NT2/D1 (cell line): ENCODE data around the gene C19orf38.

Source experiments
- DNase-seq: peaks from one replicate; pipeline ENCODE4 v3.0.0-alpha.2; 2011; ENCODE audit warnings: low read depth, low spot score
- H3K27me3 ChIP-seq: 2 replicates; pipeline ENCODE4 v1.6.0; 2011; ENCODE audit warnings: mild to moderate bottlenecking; ENCODE audit not compliant: insufficient read length, insufficient read depth
- H3K36me3 ChIP-seq: 2 replicates; pipeline ENCODE4 v1.6.1; 2011; ENCODE audit warnings: mild to moderate bottlenecking, low read length, mixed read lengths; ENCODE audit not compliant: insufficient read depth, insufficient read length
- H3K4me1 ChIP-seq: 2 replicates; pipeline ENCODE4 v1.5.1; 2011; ENCODE audit not compliant: insufficient read depth, insufficient read length
- H3K4me3 ChIP-seq: 2 replicates; pipeline ENCODE4 v1.5.1; 2011; ENCODE audit warnings: low read depth; ENCODE audit not compliant: insufficient read length
- H3K9ac ChIP-seq: 2 replicates; pipeline ENCODE4 v1.6.0; 2011; ENCODE audit warnings: low read depth; ENCODE audit not compliant: insufficient read length
- H3K9me3 ChIP-seq: 2 replicates; pipeline ENCODE4 v1.5.1; 2011; ENCODE audit warnings: mild to moderate bottlenecking, low read length; ENCODE audit not compliant: insufficient read depth
- SUZ12 ChIP-seq: IDR thresholded peaks from 2 replicates; pipeline ENCODE4 v1.6.1; 2011; ENCODE audit not compliant: insufficient read length, insufficient read depth; ENCODE audit errors: extremely low read depth
- YY1 ChIP-seq: IDR thresholded peaks from 2 replicates; pipeline ENCODE4 v1.6.1; 2011; ENCODE audit not compliant: insufficient read length, insufficient read depth
- ZNF274 ChIP-seq: IDR thresholded peaks from 2 replicates; pipeline ENCODE4 v1.6.1; 2011; ENCODE audit warnings: mild to moderate bottlenecking, low read depth, low read length

C19orf38 gene

GRCh38 chr19:10908380-10908960 is 60.3 kb downstream of the C19orf38 start:
- TF ChIP-seq ZNF274 (no peak), YY1 (no peak), SUZ12 (no peak)
- peaks cover 71% of the 10 kb centered on the region for H3K36me3 ChIP-seq

GRCh38 chr19:10911579-10912363 is 63.6 kb downstream of the C19orf38 start:
- H3K9ac ChIP-seq: no peak overlapping the region
- H3K9me3 ChIP-seq: no peaks in the 10 kb centered on the region
- no peak overlapping the region for H3K4me3 ChIP-seq
- TF ChIP-seq SUZ12: no peak
- no peak for TF ChIP-seq ZNF274
- TF ChIP-seq YY1: no peak
- H3K27me3 ChIP-seq: no peaks in the 10 kb centered on the region
- DNase-seq: no peak
- H3K4me1 ChIP-seq: peaks cover 10% of the 10 kb centered on the region
- peaks cover 81% of the 10 kb centered on the region for H3K36me3 ChIP-seq

More at GRCh38 chr19:10908380-10908960, 60.3 kb downstream of the C19orf38 start:
- Histone ChIP-seq H3K27me3 (no peaks in the 10 kb centered on the region), H3K4me3 (no peak overlapping the region), H3K4me1 (no peaks in the 10 kb centered on the region), H3K9me3 (no peaks in the 10 kb centered on the region), H3K9ac (no peak overlapping the region)
- DNase-seq: no peak

DNA sequence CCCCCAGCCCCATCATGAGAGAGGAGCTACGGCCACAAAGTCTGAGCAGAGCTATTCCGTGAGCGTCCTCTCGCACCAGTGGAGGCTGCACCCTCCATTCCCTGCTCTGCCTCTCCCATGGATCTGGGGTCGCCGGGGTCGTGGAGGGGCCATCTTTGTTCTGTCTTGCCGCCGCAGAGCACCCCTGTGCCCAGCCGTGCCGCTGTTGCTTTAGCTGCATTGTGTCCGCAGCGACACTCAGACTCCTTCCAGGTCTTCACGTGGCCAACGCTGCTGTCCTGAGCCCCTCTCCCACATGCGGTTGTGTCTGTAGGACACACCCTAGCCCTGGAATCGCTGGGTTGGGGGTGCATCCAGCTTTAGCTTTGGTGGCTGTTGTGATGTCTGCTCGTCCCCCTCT is 64.4 kb downstream of the C19orf38 start:
- Histone ChIP-seq H3K36me3 (peaks cover 76% of the 10 kb centered on the region), H3K4me3 (no peak overlapping the region), H3K9me3 (no peaks in the 10 kb centered on the region), H3K27me3 (no peaks in the 10 kb centered on the region), H3K9ac (no peak overlapping the region), H3K4me1 (peaks cover 10% of the 10 kb centered on the region)
- TF ChIP-seq YY1 (no peak), ZNF274 (no peak), SUZ12 (no peak)
- DNase-seq: no peak

DNA sequence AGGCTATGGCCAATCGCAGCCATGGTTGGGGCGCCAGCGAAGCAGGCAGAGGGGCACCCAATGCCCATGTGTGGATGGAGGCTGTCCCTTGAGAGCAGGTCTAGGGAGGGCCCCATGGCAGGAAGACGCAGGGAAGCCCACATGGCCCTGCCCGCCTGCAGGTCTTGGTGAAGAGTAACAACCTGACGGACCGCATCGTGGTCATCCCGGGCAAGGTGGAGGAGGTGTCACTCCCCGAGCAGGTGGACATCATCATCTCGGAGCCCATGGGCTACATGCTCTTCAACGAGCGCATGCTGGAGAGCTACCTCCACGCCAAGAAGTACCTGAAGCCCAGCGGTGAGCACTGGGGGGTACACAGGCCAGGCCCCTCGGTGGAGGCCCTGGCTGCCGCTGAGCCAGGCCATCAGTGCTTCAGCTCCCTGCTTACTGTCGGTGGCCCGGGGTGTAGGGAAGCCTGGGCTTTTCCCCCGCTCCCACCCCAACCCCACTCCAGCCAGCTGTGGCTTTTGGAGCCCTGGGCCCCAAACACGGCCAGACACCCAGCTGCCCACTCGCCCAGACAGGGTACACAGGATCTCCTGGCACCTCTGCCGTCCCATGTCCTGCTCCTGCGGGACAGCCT is 65.6 kb downstream of the C19orf38 start:
- H3K4me3 ChIP-seq: no peak overlapping the region
- H3K4me1 ChIP-seq: peaks cover 10% of the 10 kb centered on the region
- no peak for TF ChIP-seq YY1
- TF ChIP-seq SUZ12: no peak
- no peak for TF ChIP-seq ZNF274
- no peak overlapping the region for H3K9ac ChIP-seq
- DNase-seq: no peak
- H3K9me3 ChIP-seq: no peaks in the 10 kb centered on the region
- H3K27me3 ChIP-seq: no peaks in the 10 kb centered on the region
- H3K36me3 ChIP-seq: peaks cover 75% of the 10 kb centered on the region

GRCh38 chr19:10915130-10916091 is 67.2 kb downstream of the C19orf38 start:
- peaks cover 10% of the 10 kb centered on the region for H3K4me1 ChIP-seq
- H3K4me3 ChIP-seq: no peak overlapping the region
- H3K9ac ChIP-seq: no peak overlapping the region
- H3K36me3 ChIP-seq: peaks cover 81% of the 10 kb centered on the region
- no peak for TF ChIP-seq YY1
- H3K9me3 ChIP-seq: no peaks in the 10 kb centered on the region
- H3K27me3 ChIP-seq: no peaks in the 10 kb centered on the region
- DNase-seq: no peak

GRCh38 chr19:10916602-10917001 is 68.4 kb downstream of the C19orf38 start:
- peaks cover 86% of the 10 kb centered on the region for H3K36me3 ChIP-seq
- peaks cover 10% of the 10 kb centered on the region for H3K4me1 ChIP-seq
- no peak for DNase-seq
- no peaks in the 10 kb centered on the region for H3K9me3 ChIP-seq
- H3K9ac ChIP-seq: no peak overlapping the region
- H3K27me3 ChIP-seq: no peaks in the 10 kb centered on the region
- TF ChIP-seq SUZ12 (no peak), YY1 (no peak), ZNF274 (no peak)
- no peak overlapping the region for H3K4me3 ChIP-seq
